WERI-Rb-1 (cell line): ENCODE data around the gene CNKSR2.
A peak's percentile ranks its signal among the peaks of the same experiment; 100 is the strongest.

Source experiments
- DNase-seq: peaks from one replicate; pipeline ENCODE4 v3.0.0-alpha.2; 2020
- H3K27ac ChIP-seq: fragments of 250-450 bp; sonication (Bioruptor Pico); 2 replicates; pipeline ENCODE4 v1.5.1; 2020; ENCODE audit warnings: mild to moderate bottlenecking, moderate library complexity
- H3K27me3 ChIP-seq: fragments of 250-450 bp; sonication (Bioruptor Pico); 2 replicates; pipeline ENCODE4 v1.5.1; 2021; ENCODE audit warnings: mild to moderate bottlenecking, low read depth, moderate library complexity; ENCODE audit not compliant: insufficient read depth, severe bottlenecking
- H3K36me3 ChIP-seq: fragments of 250-450 bp; sonication (Bioruptor Pico); 2 replicates; pipeline ENCODE4 v1.5.1; 2020; ENCODE audit warnings: mild to moderate bottlenecking, moderate library complexity
- H3K4me3 ChIP-seq: 2 replicates; pipeline ENCODE4 v1.5.1; 2011; ENCODE audit warnings: low read depth, mild to moderate bottlenecking, control low read depth, low read length
- H3K9me3 ChIP-seq: fragments of 250-450 bp; sonication (Bioruptor Pico); 2 replicates; pipeline ENCODE4 v1.5.1; 2021; ENCODE audit warnings: mild to moderate bottlenecking, moderate library complexity; ENCODE audit not compliant: severe bottlenecking
- CTCF ChIP-seq: IDR thresholded peaks from 2 replicates; pipeline ENCODE4 v1.5.1; 2011; ENCODE audit warnings: low read depth, mild to moderate bottlenecking, control low read depth, inconsistent platforms, low read length

The CNKSR2 gene

GRCh38 chrX:21678048-21678612 is 303.9 kb downstream of the CNKSR2 start:
- no peak for TF ChIP-seq CTCF

GRCh38 chrX:21683941-21684340 is 309.7 kb downstream of the CNKSR2 start:
- Histone ChIP-seq H3K4me3 (no peak overlapping the region), H3K36me3 (no peaks in the 10 kb centered on the region), H3K9me3 (no peaks in the 10 kb centered on the region), H3K27me3 (peaks cover 2% of the 10 kb centered on the region), H3K27ac (no peak overlapping the region)
- no peak for TF ChIP-seq CTCF
- DNase-seq: no peak

More at GRCh38 chrX:21678048-21678612, 303.9 kb downstream of the CNKSR2 start:
- H3K36me3 ChIP-seq: no peaks in the 10 kb centered on the region
- H3K9me3 ChIP-seq: no peaks in the 10 kb centered on the region
- H3K27ac ChIP-seq: no peak overlapping the region
- H3K4me3 ChIP-seq: no peak overlapping the region
- H3K27me3 ChIP-seq: no peaks in the 10 kb centered on the region
- DNase-seq: no peak

GRCh38 chrX:21691512-21692018 is 317.3 kb downstream of the CNKSR2 start:
- DNase-seq: no peak
- no peaks in the 10 kb centered on the region for H3K36me3 ChIP-seq
- TF ChIP-seq CTCF: no peak
- peaks cover 5% of the 10 kb centered on the region for H3K27me3 ChIP-seq
- H3K9me3 ChIP-seq: no peaks in the 10 kb centered on the region
- H3K4me3 ChIP-seq: no peak overlapping the region
- H3K27ac ChIP-seq: no peak overlapping the region

GRCh38 chrX:21698272-21698671 is 324.1 kb downstream of the CNKSR2 start:
- Histone ChIP-seq H3K27me3 (no peaks in the 10 kb centered on the region), H3K36me3 (no peaks in the 10 kb centered on the region), H3K4me3 (no peak overlapping the region), H3K27ac (no peak overlapping the region), H3K9me3 (no peaks in the 10 kb centered on the region)
- DNase-seq: no peak
- TF ChIP-seq CTCF: no peak

GRCh38 chrX:21699136-21699535 is 324.9 kb downstream of the CNKSR2 start:
- DNase-seq: no peak
- Histone ChIP-seq H3K27ac (no peak overlapping the region), H3K4me3 (no peak overlapping the region), H3K9me3 (no peaks in the 10 kb centered on the region), H3K36me3 (no peaks in the 10 kb centered on the region), H3K27me3 (no peaks in the 10 kb centered on the region)
- TF ChIP-seq CTCF: no peak

- H3K36me3 ChIP-seq: no peaks in the 10 kb centered on the region
- no peaks in the 10 kb centered on the region for H3K27me3 ChIP-seq
- H3K27ac ChIP-seq: no peak overlapping the region
- no peak for TF ChIP-seq CTCF
- H3K9me3 ChIP-seq: no peaks in the 10 kb centered on the region
- no peak overlapping the region for H3K4me3 ChIP-seq
- peak; percentile 18 for DNase-seq
These were observed 326.1 kb downstream of the CNKSR2 start for GRCh38 chrX:21700275-21700674.
